Large intestine (tissue), 3 donors: ENCODE measurements around the gene NAA20. TPM values are rescaled to one million over a fixed set of nuclear protein-coding genes. Genes with fewer than 3 reads are reported as not detected.
A peak's percentile ranks its signal among the peaks of the same experiment; 100 is the strongest.

ENCODE experiments used
- DNase-seq, 2 donors: peaks; one replicate each; pipeline versions ENCODE4 v3.0.0 to v3.0.0-alpha.2; 2013
- H3K27ac ChIP-seq: one replicate; pipeline ENCODE4 v1.5.1; 2013; ENCODE audit warnings: low read length
- H3K27me3 ChIP-seq: 2 replicates; pipeline ENCODE4 v1.6.1; 2013; ENCODE audit warnings: low read length; ENCODE audit not compliant: control insufficient read depth, insufficient read depth
- H3K36me3 ChIP-seq: 2 replicates; pipeline ENCODE4 v1.6.1; 2013; ENCODE audit warnings: low read length; ENCODE audit not compliant: control insufficient read depth, insufficient read depth
- H3K4me1 ChIP-seq: one replicate; pipeline ENCODE4 v1.6.1; 2013; ENCODE audit warnings: low read length; ENCODE audit not compliant: control insufficient read depth, insufficient read depth
- H3K4me3 ChIP-seq: one replicate; pipeline ENCODE4 v1.5.1; 2013; ENCODE audit warnings: low read length
- H3K9me3 ChIP-seq: one replicate; pipeline ENCODE4 v1.6.1; 2013; ENCODE audit warnings: mild to moderate bottlenecking, low read depth, low read length, moderate library complexity; ENCODE audit not compliant: control insufficient read depth
- WGBS: methylation state at CpG from one replicate; pipeline ENCODE4 v1.1.5; 2013; ENCODE audit warnings: low lambda C conversion rate; ENCODE audit not compliant: insufficient coverage; 5-methylcytosine and 5-hydroxymethylcytosine counted together
- polyA plus RNA-seq: library from polyadenylated mRNA; unstranded; fragments of 120-200 nt; gene quantifications from one replicate; pipeline ENCODE4 v1.2.1, GENCODE V29; 2013

NAA20 gene
- polyA plus RNA-seq, 1 donor: 61.5 TPM

- Histone ChIP-seq H3K36me3 (no peaks in the 10 kb centered on the region), H3K4me1 (no peaks in the 10 kb centered on the region), H3K4me3 (no peak overlapping the region), H3K27me3 (peaks cover 5% of the 10 kb centered on the region), H3K27ac (no peak overlapping the region), H3K9me3 (no peaks in the 10 kb centered on the region)
- DNase-seq: peak in 1 of 2 donors; percentile 39
- WGBS: no CpG with 5 or more reads among the region's 10 CpGs
These were observed 53.9 kb downstream of the NAA20 start for GRCh38 chr20:20070871-20071726.

- DNase-seq: no peak
- Histone ChIP-seq H3K4me3 (no peak overlapping the region), H3K4me1 (no peaks in the 10 kb centered on the region), H3K9me3 (no peaks in the 10 kb centered on the region), H3K27ac (no peak overlapping the region), H3K27me3 (peaks cover 5% of the 10 kb centered on the region), H3K36me3 (no peaks in the 10 kb centered on the region)
- WGBS: no CpG with 5 or more reads among the region's 15 CpGs
These were observed 56.7 kb downstream of the NAA20 start for GRCh38 chr20:20073801-20074371.

GRCh38 chr20:20075032-20075431 is 57.9 kb downstream of the NAA20 start:
- Histone ChIP-seq H3K27ac (no peak overlapping the region), H3K27me3 (peaks cover 5% of the 10 kb centered on the region), H3K36me3 (no peaks in the 10 kb centered on the region), H3K4me1 (no peaks in the 10 kb centered on the region), H3K4me3 (no peak overlapping the region), H3K9me3 (no peaks in the 10 kb centered on the region)
- no peak for DNase-seq
- WGBS: 100% methylated on average over 3 of the region's 4 CpGs

GRCh38 chr20:20076297-20077065 is 59.3 kb downstream of the NAA20 start:
- no peak overlapping the region for H3K4me3 ChIP-seq
- H3K27me3 ChIP-seq: peaks cover 7% of the 10 kb centered on the region
- WGBS: 100% methylated on average over 1 of the region's 9 CpGs
- no peaks in the 10 kb centered on the region for H3K4me1 ChIP-seq
- no peaks in the 10 kb centered on the region for H3K9me3 ChIP-seq
- no peak overlapping the region for H3K27ac ChIP-seq
- no peaks in the 10 kb centered on the region for H3K36me3 ChIP-seq
- DNase-seq: no peak

- Histone ChIP-seq H3K4me1 (no peaks in the 10 kb centered on the region), H3K4me3 (no peak overlapping the region), H3K36me3 (no peaks in the 10 kb centered on the region), H3K27me3 (peaks cover 7% of the 10 kb centered on the region), H3K9me3 (no peaks in the 10 kb centered on the region), H3K27ac (no peak overlapping the region)
- WGBS: 74% methylated on average over 2 of the region's 4 CpGs
- DNase-seq: no peak
These were observed 60.9 kb downstream of the NAA20 start for GRCh38 chr20:20078041-20078440.

- Histone ChIP-seq H3K4me1 (no peaks in the 10 kb centered on the region), H3K9me3 (no peaks in the 10 kb centered on the region), H3K36me3 (no peaks in the 10 kb centered on the region), H3K27ac (no peak overlapping the region), H3K4me3 (no peak overlapping the region), H3K27me3 (peaks cover 2% of the 10 kb centered on the region)
- WGBS: no CpG with 5 or more reads among the region's 5 CpGs
- DNase-seq: no peak
These were observed 62.1 kb downstream of the NAA20 start for GRCh38 chr20:20079102-20079784.

Other genes with a start within 250 kb of the NAA20 start
- gene CRNKL1, start 35.1 kb downstream of the NAA20 start, polyA plus RNA-seq: 26.3 TPM
- gene CFAP61, start 35.2 kb downstream of the NAA20 start, polyA plus RNA-seq: 0.36 TPM